ENCODE results near the gene ISG20.

The ISG20 gene

DNA sequence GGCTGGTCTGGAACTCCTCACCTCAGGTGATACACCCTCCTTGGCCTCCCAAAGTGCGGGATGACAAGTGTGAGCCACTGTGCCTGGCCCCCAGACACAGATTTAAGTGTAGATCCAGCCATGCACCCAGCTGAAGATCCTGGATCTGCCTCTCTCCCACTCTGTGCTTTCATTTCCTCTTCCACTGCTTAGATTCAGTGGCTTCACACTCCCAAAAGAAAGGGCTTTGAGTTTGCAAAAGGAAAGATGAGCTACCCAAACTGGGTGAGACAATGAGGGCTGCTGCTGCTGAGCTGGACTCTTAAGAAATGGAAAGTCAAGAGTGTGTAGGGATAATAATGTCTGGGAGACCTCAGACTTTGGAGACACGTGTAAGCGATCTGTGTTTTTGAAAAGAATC is 45.5 kb downstream of the ISG20 start:
- Mint-ChIP-seq H3K27me3 (peaks cover 27% of the 10 kb centered on the region), H3K27ac (no peak overlapping the region), H3K9me3 (no peaks in the 10 kb centered on the region), H3K4me3 (no peak overlapping the region), H3K4me1 (no peaks in the 10 kb centered on the region), H3K36me3 (no peaks in the 10 kb centered on the region)
- CTCF ChIA-PET = no interaction called here
- no peak for DNase-seq

GRCh38 chr15:88686166-88686565 is 47.4 kb downstream of the ISG20 start:
- no peaks in the 10 kb centered on the region for H3K9me3 Mint-ChIP-seq
- no peak overlapping the region for H3K27ac Mint-ChIP-seq
- H3K4me3 Mint-ChIP-seq = no peak overlapping the region
- H3K36me3 Mint-ChIP-seq = no peaks in the 10 kb centered on the region
- peaks cover 36% of the 10 kb centered on the region for H3K27me3 Mint-ChIP-seq
- DNase-seq = no peak
- H3K4me1 Mint-ChIP-seq = no peaks in the 10 kb centered on the region
- CTCF ChIA-PET = no interaction called here

GRCh38 chr15:88688394-88688933 is 49.6 kb downstream of the ISG20 start:
- Mint-ChIP-seq H3K9me3 (no peaks in the 10 kb centered on the region), H3K4me1 (no peaks in the 10 kb centered on the region), H3K27me3 (peaks cover 40% of the 10 kb centered on the region), H3K27ac (no peak overlapping the region), H3K4me3 (no peak overlapping the region), H3K36me3 (no peaks in the 10 kb centered on the region)
- no peak for DNase-seq
- CTCF ChIA-PET = no interaction called here

- CTCF ChIA-PET = no interaction called here
- Mint-ChIP-seq H3K27ac (no peak overlapping the region), H3K27me3 (peaks cover 37% of the 10 kb centered on the region), H3K4me3 (no peak overlapping the region), H3K9me3 (no peaks in the 10 kb centered on the region), H3K4me1 (no peaks in the 10 kb centered on the region), H3K36me3 (no peaks in the 10 kb centered on the region)
- no peak for DNase-seq
Observed at GRCh38 chr15:88690331-88690730, 51.5 kb downstream of the ISG20 start.

- Mint-ChIP-seq H3K27ac (no peak overlapping the region), H3K4me3 (no peak overlapping the region), H3K27me3 (peaks cover 29% of the 10 kb centered on the region), H3K4me1 (no peaks in the 10 kb centered on the region), H3K36me3 (no peaks in the 10 kb centered on the region), H3K9me3 (no peaks in the 10 kb centered on the region)
- CTCF ChIA-PET = no interaction called here
- DNase-seq = no peak
Observed at GRCh38 chr15:88693191-88693590, 54.4 kb downstream of the ISG20 start.

GRCh38 chr15:88695101-88695500 is 56.3 kb downstream of the ISG20 start:
- H3K4me3 Mint-ChIP-seq = no peak overlapping the region
- CTCF ChIA-PET = no interaction called here
- no peaks in the 10 kb centered on the region for H3K9me3 Mint-ChIP-seq
- no peak overlapping the region for H3K27ac Mint-ChIP-seq
- DNase-seq = no peak
- H3K4me1 Mint-ChIP-seq = no peaks in the 10 kb centered on the region
- no peaks in the 10 kb centered on the region for H3K36me3 Mint-ChIP-seq
- peaks cover 31% of the 10 kb centered on the region for H3K27me3 Mint-ChIP-seq

GRCh38 chr15:88695691-88696251 is 57.0 kb downstream of the ISG20 start:
- no peak overlapping the region for H3K4me3 Mint-ChIP-seq
- no peaks in the 10 kb centered on the region for H3K4me1 Mint-ChIP-seq
- CTCF ChIA-PET = interaction anchor here (1.8 kb wide), 1 partner anchor 71 kb away, joined by 4 read pairs; no protein-coding TSS in a partner anchor
- no peaks in the 10 kb centered on the region for H3K9me3 Mint-ChIP-seq
- peaks cover 32% of the 10 kb centered on the region for H3K27me3 Mint-ChIP-seq
- H3K27ac Mint-ChIP-seq = no peak overlapping the region
- no peak for DNase-seq
- no peaks in the 10 kb centered on the region for H3K36me3 Mint-ChIP-seq

- DNase-seq = no peak
- Mint-ChIP-seq H3K27me3 (peaks cover 29% of the 10 kb centered on the region), H3K27ac (no peak overlapping the region), H3K4me3 (no peak overlapping the region), H3K9me3 (no peaks in the 10 kb centered on the region), H3K4me1 (no peaks in the 10 kb centered on the region), H3K36me3 (no peaks in the 10 kb centered on the region)
- CTCF ChIA-PET = interaction anchor here (1.2 to 1.8 kb wide), 2 partner anchors 58 to 71 kb away, joined by 3 to 4 read pairs; partner anchors contain the start of gene ISG20
Observed at GRCh38 chr15:88696254-88696653, 57.4 kb downstream of the ISG20 start.

GRCh38 chr15:88697276-88697675 is 58.5 kb downstream of the ISG20 start:
- CTCF ChIA-PET = interaction anchor here (1.2 to 1.8 kb wide), 2 partner anchors 59 to 72 kb away, joined by 3 to 4 read pairs; partner anchors contain the start of gene ISG20
- Mint-ChIP-seq H3K4me1 (no peaks in the 10 kb centered on the region), H3K4me3 (no peak overlapping the region), H3K27ac (no peak overlapping the region), H3K36me3 (no peaks in the 10 kb centered on the region), H3K27me3 (peaks cover 29% of the 10 kb centered on the region), H3K9me3 (no peaks in the 10 kb centered on the region)
- DNase-seq = no peak

GRCh38 chr15:88699861-88700260 is 61.0 kb downstream of the ISG20 start:
- Mint-ChIP-seq H3K27ac (no peak overlapping the region), H3K27me3 (peaks cover 36% of the 10 kb centered on the region)

DNA sequence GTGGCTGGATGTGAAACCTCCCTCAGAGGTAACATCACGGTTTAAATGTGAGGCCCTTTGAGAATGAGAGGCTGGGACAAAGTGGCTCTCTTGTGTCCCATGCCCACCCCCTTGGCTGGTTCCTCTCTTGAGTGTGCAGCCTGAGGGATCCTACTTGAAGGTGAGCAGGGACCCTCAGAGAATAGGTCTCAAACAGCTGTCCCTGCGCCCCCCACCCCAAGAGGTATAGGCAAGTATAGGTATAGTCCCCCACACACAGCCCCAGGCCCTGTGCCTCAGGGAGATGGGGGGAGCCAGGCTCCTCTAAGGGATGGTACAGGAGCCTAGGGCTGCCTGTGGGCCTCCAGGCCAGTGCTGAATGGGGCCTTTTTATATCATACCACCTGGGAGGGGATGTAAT is 61.9 kb downstream of the ISG20 start:
- CTCF ChIA-PET = interaction anchor here (0.6 to 1.0 kb wide), 2 partner anchors 10 to 76 kb away, joined by 3 to 6 read pairs; no protein-coding TSS in a partner anchor
- H3K27me3 Mint-ChIP-seq = peaks cover 40% of the 10 kb centered on the region
- no peak for DNase-seq
- H3K9me3 Mint-ChIP-seq = no peaks in the 10 kb centered on the region
- no peak overlapping the region for H3K27ac Mint-ChIP-seq
- no peaks in the 10 kb centered on the region for H3K36me3 Mint-ChIP-seq
- H3K4me1 Mint-ChIP-seq = peaks cover 11% of the 10 kb centered on the region
- no peak overlapping the region for H3K4me3 Mint-ChIP-seq

More at GRCh38 chr15:88699861-88700260, 61.0 kb downstream of the ISG20 start:
- DNase-seq = no peak
- Mint-ChIP-seq H3K36me3 (no peaks in the 10 kb centered on the region), H3K4me3 (no peak overlapping the region), H3K9me3 (no peaks in the 10 kb centered on the region), H3K4me1 (peaks cover 8% of the 10 kb centered on the region)
- CTCF ChIA-PET = no interaction called here

- Mint-ChIP-seq H3K27ac (no peak overlapping the region), H3K27me3 (peaks cover 49% of the 10 kb centered on the region), H3K4me3 (no peak overlapping the region), H3K9me3 (no peaks in the 10 kb centered on the region), H3K4me1 (peaks cover 14% of the 10 kb centered on the region), H3K36me3 (no peaks in the 10 kb centered on the region)
- DNase-seq = no peak
- CTCF ChIA-PET = interaction anchor here (0.6 to 1.0 kb wide), 2 partner anchors 9 to 77 kb away, joined by 3 to 6 read pairs; no protein-coding TSS in a partner anchor
Observed at GRCh38 chr15:88701561-88702095, 62.8 kb downstream of the ISG20 start.

DNA sequence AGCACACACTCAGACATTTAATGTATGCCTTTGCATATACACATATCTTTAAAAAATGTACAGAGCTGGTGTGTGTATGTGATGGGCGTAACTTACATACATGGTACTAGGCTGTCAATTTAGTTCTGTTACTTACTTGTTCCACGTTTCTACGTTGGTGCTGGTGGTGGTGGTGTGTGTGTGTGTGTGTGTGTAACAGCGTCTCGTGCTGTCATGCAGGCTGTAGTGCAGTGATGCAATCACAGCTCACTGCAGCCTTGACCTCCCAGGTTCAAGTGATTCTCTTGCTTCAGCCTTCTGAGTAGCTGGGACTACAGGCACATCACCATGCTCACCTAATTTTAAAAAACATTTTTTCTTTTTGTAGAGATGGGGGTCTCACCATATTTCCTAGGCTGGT is 64.2 kb downstream of the ISG20 start:
- no peak overlapping the region for H3K27ac Mint-ChIP-seq
- peaks cover 14% of the 10 kb centered on the region for H3K4me1 Mint-ChIP-seq
- H3K27me3 Mint-ChIP-seq = peaks cover 60% of the 10 kb centered on the region
- H3K36me3 Mint-ChIP-seq = no peaks in the 10 kb centered on the region
- no peak for DNase-seq
- no peak overlapping the region for H3K4me3 Mint-ChIP-seq
- no peaks in the 10 kb centered on the region for H3K9me3 Mint-ChIP-seq
- CTCF ChIA-PET = interaction anchor here (0.6 kb wide), 1 partner anchor 86 kb away, joined by 3 read pairs; no protein-coding TSS in a partner anchor

DNA sequence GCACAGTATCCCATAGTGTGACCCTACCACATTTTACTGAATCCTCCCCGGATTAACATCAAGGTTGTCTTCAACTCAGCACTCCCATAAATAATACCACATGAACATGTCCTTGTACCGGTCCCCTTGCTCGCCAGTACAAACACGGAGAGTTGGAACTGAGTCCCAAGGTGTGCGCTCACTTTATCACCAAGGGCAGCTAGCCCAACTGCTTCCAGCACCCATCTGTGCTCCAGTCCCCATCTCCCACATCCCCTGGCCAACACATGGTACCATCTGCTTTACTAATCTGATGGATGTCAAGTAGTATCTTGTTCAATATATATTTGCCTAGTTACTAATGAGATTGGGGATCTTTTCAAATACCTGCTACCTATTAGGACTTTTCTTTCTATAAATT is 64.7 kb downstream of the ISG20 start:
- CTCF ChIA-PET = no interaction called here

More for the DNA sequence above, 64.7 kb downstream of the ISG20 start:
- Mint-ChIP-seq H3K36me3 (no peaks in the 10 kb centered on the region), H3K9me3 (no peaks in the 10 kb centered on the region), H3K27me3 (peaks cover 62% of the 10 kb centered on the region), H3K27ac (no peak overlapping the region), H3K4me1 (peaks cover 14% of the 10 kb centered on the region), H3K4me3 (no peak overlapping the region)
- no peak for DNase-seq

Measured in activated naive CD4-positive, alpha-beta T cell treated with anti-CD3 and anti-CD28 coated beads, Interleukin-2, amount 10 ng/mL, durations not matched to agents 7 days and 5 days (primary cell).